GM18951 (cell line): ENCODE results near the gene ANKRD45.
"Not testable (repeated sequence)": the region's sequence is repeated elsewhere in the genome, so short reads cannot be mapped to it uniquely, and the experiment has no call there.

ENCODE experiments used
- POLR2A ChIP-seq: IDR thresholded peaks from 4 replicates; pipeline ENCODE4 v1.6.1; 2011; ENCODE audit warnings: mild to moderate bottlenecking; ENCODE audit not compliant: insufficient read length, insufficient read depth; ENCODE audit errors: extremely low read depth
- in situ Hi-C: fragments of 300-500 bp; cut with MboI; formaldehyde crosslinking; loops from one replicate; pipeline ENCODE4 v1.12.0; 2022; ENCODE audit warnings: low sequenced_read_pairs, mixed read lengths, inconsistent platforms; ENCODE audit not compliant: unreplicated experiment

The ANKRD45 gene

GRCh38 chr1:173669491-173669941 lies at the start of gene ANKRD45:
Gene ANKRD45 (minus strand): TSS chr1:173669851. CDS start chr1:173659418, 10,433 bp downstream.
- TF ChIP-seq POLR2A: no peak
- in situ Hi-C loops: no loop called here

GRCh38 chr1:173717238-173717637 lies 47.6 kb upstream of the ANKRD45 start:
- in situ Hi-C loops: no loop called here

GRCh38 chr1:173715538-173715844 lies 45.8 kb upstream of the ANKRD45 start:
- in situ Hi-C loops: no loop called here
- TF ChIP-seq POLR2A: no peak

More at GRCh38 chr1:173717238-173717637, 47.6 kb upstream of the ANKRD45 start:
- no peak for TF ChIP-seq POLR2A

GRCh38 chr1:173714759-173715537 lies 45.3 kb upstream of the ANKRD45 start, which contains the start of gene KLHL20:
Gene KLHL20 (plus strand): TSS chr1:173714981. CDS start chr1:173716044, 1,063 bp downstream.
- in situ Hi-C loops: no loop called here
- TF ChIP-seq POLR2A: peak; percentile 89

GRCh38 chr1:173714441-173714758 lies 44.7 kb upstream of the ANKRD45 start:
- TF ChIP-seq POLR2A: no peak
- in situ Hi-C loops: no loop called here

GRCh38 chr1:173708787-173709186 lies 39.1 kb upstream of the ANKRD45 start:
- in situ Hi-C loops: no loop called here
- no peak for TF ChIP-seq POLR2A

- no peak for TF ChIP-seq POLR2A
- in situ Hi-C loops: no loop called here
Measured at GRCh38 chr1:173705117-173705516, 35.5 kb upstream of the ANKRD45 start.

GRCh38 chr1:173702736-173703135 lies 33.1 kb upstream of the ANKRD45 start:
- in situ Hi-C loops: no loop called here
- TF ChIP-seq POLR2A: no peak

GRCh38 chr1:173701299-173701698 lies 31.6 kb upstream of the ANKRD45 start:
- in situ Hi-C loops: not testable (repeated sequence)

- in situ Hi-C loops: no loop called here
- TF ChIP-seq POLR2A: no peak
Measured at GRCh38 chr1:173693238-173693637, 23.6 kb upstream of the ANKRD45 start.

- no peak for TF ChIP-seq POLR2A
- in situ Hi-C loops: no loop called here
Measured at GRCh38 chr1:173688300-173688699, 18.6 kb upstream of the ANKRD45 start.

- in situ Hi-C loops: not testable (repeated sequence)
Measured at GRCh38 chr1:173685121-173685520, 15.5 kb upstream of the ANKRD45 start.

GRCh38 chr1:173683838-173684237 lies 14.2 kb upstream of the ANKRD45 start:
- in situ Hi-C loops: not testable (repeated sequence)

- TF ChIP-seq POLR2A: no peak
- in situ Hi-C loops: no loop called here
Measured at GRCh38 chr1:173682184-173682583, 12.5 kb upstream of the ANKRD45 start.

- in situ Hi-C loops: not testable (repeated sequence)
Measured at GRCh38 chr1:173680152-173680551, 10.5 kb upstream of the ANKRD45 start.

- in situ Hi-C loops: not testable (repeated sequence)
Measured at GRCh38 chr1:173674496-173674895, 4.8 kb upstream of the ANKRD45 start.
